LNCaP clone FGC (cell line): ENCODE data around the gene BRINP3.

Experiments used
- DNase-seq: peaks from one replicate; pipeline ENCODE4 v3.0.0-alpha.2; 2011; ENCODE audit warnings: low read depth
- H3K4me3 ChIP-seq: 2 replicates; pipeline ENCODE4 v1.5.1; 2011; ENCODE audit warnings: mild to moderate bottlenecking, low read depth, low read length, control low read depth
- TF ChIP-seq, protein P1 (sequence below): IDR thresholded peaks from 2 replicates; pipeline ENCODE4 v1.5.1; 2012; ENCODE audit warnings: mild to moderate bottlenecking; ENCODE audit not compliant: control insufficient read depth, insufficient read depth; ENCODE audit errors: extremely low read depth

Gene BRINP3

DNA sequence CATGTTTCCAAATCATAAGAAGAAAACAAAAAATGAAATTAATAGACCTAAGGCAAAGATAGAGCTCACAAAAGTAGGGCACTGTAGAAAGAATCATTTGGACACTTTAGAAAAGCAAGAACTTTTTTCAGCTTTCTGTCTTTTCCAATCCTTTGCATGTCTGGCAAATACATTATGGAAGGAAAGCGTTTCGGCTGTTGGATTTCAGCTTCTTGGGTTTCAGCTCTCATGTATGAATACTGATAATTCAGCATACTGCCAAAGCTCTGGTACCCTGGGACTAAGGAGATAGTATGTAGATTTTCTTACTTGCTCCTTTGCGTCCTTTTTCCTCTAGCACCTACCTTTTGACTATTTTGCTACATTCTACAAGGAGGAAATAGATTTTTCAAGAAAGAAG lies 375.9 kb downstream of the BRINP3 start:
- DNase-seq = no peak
- TF ChIP-seq, protein P1, sequence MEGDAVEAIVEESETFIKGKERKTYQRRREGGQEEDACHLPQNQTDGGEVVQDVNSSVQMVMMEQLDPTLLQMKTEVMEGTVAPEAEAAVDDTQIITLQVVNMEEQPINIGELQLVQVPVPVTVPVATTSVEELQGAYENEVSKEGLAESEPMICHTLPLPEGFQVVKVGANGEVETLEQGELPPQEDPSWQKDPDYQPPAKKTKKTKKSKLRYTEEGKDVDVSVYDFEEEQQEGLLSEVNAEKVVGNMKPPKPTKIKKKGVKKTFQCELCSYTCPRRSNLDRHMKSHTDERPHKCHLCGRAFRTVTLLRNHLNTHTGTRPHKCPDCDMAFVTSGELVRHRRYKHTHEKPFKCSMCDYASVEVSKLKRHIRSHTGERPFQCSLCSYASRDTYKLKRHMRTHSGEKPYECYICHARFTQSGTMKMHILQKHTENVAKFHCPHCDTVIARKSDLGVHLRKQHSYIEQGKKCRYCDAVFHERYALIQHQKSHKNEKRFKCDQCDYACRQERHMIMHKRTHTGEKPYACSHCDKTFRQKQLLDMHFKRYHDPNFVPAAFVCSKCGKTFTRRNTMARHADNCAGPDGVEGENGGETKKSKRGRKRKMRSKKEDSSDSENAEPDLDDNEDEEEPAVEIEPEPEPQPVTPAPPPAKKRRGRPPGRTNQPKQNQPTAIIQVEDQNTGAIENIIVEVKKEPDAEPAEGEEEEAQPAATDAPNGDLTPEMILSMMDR = no peak
- no peak overlapping the region for H3K4me3 ChIP-seq

DNA sequence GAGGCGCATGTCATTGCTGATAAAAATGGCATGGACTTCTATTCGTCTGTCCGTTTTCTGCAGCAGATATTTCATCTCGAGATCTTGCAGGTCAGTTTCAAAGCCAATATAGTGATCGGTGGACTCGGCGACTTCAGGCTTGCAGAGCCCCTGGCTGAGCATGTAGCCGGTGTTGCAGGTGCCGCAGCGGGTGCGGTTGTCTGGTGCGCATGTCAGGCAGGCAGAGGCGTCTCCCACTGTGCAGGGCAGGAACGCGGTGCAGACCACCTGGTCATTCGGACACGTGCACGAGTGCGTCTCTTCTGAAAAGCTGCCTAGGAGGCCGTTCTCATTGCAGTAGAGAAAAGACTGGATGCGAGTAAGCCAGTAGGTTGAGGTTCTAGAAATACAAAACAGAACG lies 378.9 kb downstream of the BRINP3 start:
- TF ChIP-seq, protein P1 = no peak
- no peak for DNase-seq
- no peak overlapping the region for H3K4me3 ChIP-seq

GRCh38 chr1:190098107-190098506 lies 379.6 kb downstream of the BRINP3 start:
- no peak for DNase-seq
- TF ChIP-seq, protein P1 = no peak
- no peak overlapping the region for H3K4me3 ChIP-seq

DNA sequence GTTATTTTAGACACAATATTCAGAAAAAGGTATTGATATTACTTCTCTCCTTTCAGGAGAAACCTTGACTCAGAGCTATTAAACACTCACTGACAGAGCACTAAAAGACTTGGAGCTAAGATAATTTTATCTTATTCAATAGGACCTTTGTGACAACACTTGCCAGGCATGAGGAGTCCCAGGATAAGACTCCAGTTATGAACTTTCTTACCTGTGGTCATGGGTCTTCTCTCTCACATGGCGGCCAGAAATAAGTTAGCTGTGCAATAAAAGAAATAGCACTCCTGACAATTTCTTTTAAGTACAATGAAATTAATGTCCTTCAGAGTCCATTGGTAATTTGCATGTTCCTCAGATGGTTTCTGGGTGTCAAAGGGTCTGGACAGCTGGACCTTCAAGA lies 382.1 kb downstream of the BRINP3 start:
- no peak for DNase-seq
- TF ChIP-seq, protein P1 = no peak
- no peak overlapping the region for H3K4me3 ChIP-seq

GRCh38 chr1:190084552-190084951 lies 393.1 kb downstream of the BRINP3 start:
- no peak overlapping the region for H3K4me3 ChIP-seq
- DNase-seq = no peak
- TF ChIP-seq, protein P1 = no peak

DNA sequence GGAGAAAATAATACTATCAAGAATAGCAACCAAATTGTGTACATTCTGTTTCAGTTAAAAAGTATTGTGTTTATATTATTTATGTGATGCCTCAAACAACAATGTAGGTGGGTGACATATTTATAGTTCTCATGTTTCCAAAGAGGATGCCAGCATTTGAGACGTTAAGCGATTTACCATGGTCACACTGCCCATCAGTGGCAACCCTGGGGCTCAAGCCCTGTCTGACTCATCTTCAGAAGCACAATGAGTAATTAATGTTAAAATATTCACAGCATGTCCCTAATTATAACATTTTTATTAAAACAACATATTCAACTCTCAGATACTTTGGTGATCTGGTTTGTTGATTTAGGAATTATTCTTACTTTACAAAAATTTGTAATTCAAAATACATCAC lies 409.4 kb downstream of the BRINP3 start:
- TF ChIP-seq, protein P1 = no peak
- no peak overlapping the region for H3K4me3 ChIP-seq
- DNase-seq = no peak

- no peak overlapping the region for H3K4me3 ChIP-seq
- DNase-seq = no peak
- TF ChIP-seq, protein P1 = no peak
Measured at GRCh38 chr1:190067592-190067991, 410.1 kb downstream of the BRINP3 start.
